GM21786 (cell line): ENCODE data around the gene RRAGD.
"Not testable (repeated sequence)": the region's sequence is repeated elsewhere in the genome, so short reads cannot be mapped to it uniquely, and the experiment has no call there.

Source experiments
- ATAC-seq: cut with Tn5 transposase; IDR thresholded peaks from one replicate; pipeline ENCODE4 v1.9.1; 2021; ENCODE audit not compliant: unreplicated experiment

RRAGD gene

DNA sequence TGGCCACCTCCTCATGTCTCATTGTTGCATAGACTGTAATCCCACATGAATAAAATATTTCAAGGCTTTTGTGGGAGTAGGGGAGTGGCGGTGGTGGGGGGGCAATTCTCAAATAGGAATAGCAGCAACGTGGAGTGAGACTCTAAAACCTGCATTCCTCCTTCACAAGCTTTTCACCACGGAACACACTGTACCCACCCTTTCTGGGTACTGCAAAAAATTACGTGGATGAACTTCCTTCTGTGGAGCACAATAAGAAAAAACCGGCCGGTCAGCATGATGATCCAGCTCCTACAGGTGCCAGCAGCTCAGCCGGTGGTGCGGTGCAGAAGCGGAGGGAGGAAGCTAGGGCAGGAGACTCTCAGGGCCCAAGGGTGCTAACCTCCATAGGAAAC, 930 bp upstream of the RRAGD start:
- no peak for ATAC-seq

GRCh38 chr6:89411145-89412070, 665 bp downstream of the RRAGD start:
- peak; percentile 49 for ATAC-seq

DNA sequence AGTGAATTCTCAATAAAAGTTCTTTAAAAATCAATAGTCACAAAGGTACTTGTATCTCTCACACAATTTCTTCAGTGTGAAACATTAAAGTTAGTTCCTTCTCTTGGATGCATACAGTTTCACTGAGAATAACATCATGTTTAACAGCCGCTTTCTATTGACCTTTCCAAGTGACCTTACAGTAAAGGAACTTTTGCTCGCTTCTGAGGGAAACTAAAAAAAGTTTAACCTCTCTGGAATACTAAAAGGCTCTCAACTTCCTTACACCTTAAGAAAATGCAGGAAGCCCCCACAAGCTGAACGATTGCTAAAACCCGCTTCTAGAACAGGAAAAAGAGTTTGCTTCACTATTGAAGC, 1.3 kb downstream of the RRAGD start:
- no peak for ATAC-seq

DNA sequence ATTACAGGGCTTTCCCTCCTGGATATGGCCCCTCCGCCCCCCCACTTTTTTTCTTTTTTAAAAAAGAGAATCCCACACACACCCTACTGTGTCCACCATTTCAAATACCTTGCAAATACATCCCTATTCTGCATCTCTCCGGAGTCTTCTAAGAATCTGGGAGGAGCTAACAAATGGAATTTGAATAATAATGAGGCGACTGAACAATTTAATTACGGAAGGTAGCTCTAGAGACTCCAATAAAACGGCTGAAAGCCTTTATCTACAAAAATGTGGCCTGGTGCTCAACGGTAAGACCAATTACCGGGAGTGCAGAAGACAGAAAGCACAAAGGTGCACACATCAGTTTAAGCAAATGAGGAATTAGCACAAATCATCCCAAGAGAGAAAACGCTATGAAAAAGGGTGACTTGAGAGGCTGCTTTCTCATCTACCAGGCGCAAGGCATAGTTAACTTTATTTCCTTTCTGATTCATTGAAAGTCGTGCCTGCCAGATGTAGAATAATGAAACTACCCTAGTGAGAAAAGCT, 1.8 kb downstream of the RRAGD start:
- ATAC-seq: no peak

GRCh38 chr6:89409461-89410035, 2.5 kb downstream of the RRAGD start:
- no peak for ATAC-seq

DNA sequence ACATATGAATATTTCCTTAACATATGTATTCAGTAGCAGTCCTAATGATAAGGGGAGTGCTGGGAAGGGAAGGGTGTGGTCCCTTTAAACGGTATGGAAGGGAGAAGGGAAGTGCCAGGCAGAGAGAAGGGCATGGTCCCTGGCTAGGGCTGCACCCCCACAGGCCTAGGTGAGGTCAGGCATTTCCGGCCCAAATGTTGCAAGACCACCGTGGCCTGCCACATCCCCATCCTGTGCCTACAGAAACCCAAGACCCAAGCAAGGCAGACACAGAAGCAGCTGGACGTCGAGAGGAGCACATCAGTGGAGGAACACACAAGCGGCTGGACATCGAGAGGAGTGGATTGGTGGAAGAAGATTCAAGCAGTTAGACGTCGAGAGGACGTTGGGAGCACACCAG, 5.9 kb downstream of the RRAGD start:
- ATAC-seq: no peak

DNA sequence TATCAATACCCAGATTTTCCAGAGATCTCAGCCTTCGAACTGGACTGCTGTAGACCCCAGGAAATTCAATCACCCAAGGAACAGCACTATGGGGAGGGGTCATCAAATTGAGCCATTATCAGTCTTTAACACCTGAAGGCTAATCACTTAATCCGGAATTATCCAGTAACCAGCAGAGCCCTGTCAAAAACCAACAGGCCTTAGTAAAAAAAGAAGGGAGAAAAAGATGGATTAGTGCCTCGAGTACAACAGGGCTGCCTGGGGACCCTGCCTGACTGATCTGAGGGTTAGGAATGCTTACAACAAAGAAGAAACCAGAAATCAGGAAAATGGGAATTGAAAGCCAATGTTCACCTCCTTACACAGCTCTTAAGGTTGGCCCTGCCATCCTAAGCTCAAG, 7.6 kb downstream of the RRAGD start:
- ATAC-seq: no peak

DNA sequence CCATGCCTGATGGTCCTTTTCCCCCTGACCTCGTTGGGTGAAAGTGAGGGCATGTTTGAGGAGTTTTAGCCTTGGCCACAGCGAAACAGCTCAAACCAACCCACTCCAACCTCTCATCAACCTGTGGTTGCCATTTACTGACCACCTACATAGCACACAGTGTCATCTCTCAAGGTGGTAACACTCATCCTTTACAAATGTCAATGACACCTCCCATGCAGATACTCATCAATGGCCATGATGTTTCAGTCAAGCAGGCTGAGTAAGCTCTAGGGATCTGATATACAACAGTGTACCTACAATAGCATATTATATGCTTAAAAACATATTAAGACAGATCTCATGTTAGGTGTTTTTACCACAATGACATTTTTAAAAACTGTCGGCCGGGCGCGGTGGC, 9.3 kb downstream of the RRAGD start:
- ATAC-seq: no peak

GRCh38 chr6:89400912-89401399, 11.1 kb downstream of the RRAGD start:
- no peak for ATAC-seq

- no peak for ATAC-seq
Measured at GRCh38 chr6:89400050-89400449, 12.0 kb downstream of the RRAGD start.

DNA sequence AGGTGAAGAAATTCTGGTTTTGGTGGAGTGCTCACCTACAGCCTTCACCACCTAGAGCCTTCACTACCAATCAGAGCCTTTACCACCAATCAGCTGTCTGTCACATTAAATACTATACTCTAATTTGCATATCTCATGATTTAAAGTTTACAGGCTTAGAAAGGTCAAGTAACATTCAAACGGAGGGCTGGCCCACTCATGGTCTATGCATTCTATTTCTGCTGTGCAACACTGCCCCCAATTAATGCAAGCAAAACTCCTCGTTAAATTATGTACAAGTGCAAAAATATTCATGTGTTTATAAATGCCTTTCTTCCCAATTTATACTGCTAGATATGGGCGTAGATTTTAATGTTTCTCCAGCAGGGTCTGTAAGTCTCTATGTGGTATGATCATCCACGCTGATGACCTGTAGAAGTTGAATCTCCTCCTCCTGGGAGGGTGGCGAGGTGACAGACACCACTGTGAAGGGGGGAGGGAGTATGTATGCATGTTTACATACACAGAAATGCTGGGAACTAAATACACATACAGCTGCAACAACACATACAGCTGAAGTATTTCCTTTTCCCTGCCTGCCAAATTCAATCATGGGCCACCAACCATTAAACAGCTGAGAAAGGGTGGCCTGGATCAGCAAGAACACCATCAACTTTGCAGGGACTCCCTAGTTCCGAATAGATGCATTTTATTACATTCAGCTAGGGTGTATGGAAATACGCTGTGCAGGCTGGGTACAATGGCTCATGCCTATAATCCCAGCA, 13.1 kb downstream of the RRAGD start:
- ATAC-seq: no peak

DNA sequence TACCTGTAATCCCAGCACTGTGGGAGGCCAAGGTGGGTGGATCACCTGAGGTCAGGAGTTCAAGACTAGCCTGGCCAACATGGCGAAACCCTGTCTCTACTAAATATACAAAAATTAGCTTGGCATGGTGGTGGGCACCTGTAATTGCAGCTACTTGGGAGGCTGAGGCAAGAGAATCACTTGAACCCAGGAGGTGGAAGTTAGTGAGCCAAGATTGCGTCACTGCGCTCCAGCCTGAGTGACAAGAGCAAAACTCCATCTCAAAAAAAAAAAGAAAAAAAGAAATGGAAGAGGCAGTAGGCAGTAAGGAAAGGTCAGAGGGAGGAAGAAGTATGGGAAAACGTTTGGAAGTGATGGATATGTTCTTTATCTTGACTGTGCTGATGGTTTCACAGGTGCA, 14.2 kb downstream of the RRAGD start:
- not testable (repeated sequence) for ATAC-seq

DNA sequence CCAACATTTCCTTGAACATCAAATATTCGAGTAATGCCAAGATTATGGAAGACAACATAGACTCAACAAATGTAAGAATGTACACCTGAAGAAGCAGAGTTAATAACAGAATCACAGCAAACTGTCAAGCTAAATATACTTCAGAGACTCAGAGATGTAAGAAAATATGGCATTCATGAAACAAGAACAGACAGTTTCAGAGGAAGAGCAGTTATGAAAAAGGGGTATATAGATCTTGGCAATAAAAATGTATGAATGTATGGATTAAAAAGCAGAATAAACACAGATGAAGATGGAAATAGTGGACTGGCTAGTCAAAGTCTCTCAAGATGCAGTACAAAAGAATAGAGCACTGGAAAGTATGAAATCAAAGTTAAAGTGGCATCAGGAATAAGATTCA, 18.4 kb downstream of the RRAGD start:
- ATAC-seq: no peak

GRCh38 chr6:89392823-89393222, 19.2 kb downstream of the RRAGD start:
- ATAC-seq: no peak

DNA sequence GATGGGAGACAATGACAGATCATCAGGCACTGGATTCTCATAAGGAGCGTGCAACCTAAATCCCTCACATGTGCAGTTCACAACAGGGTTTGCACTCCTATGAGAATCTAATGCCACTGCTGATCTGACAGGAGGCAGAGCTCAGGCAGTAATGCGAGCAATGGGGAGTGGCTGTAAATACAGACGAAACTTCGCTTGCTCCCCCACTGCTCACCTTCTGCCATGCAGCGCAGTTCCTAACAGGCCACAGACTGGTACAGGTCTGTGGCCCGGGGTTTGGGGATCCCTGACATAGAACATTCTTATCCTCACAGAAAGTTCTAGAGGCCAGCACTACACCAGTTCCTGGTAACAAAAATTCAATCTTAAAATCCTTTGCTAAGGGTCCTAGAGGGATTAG, 23.2 kb downstream of the RRAGD start:
- ATAC-seq: no peak

DNA sequence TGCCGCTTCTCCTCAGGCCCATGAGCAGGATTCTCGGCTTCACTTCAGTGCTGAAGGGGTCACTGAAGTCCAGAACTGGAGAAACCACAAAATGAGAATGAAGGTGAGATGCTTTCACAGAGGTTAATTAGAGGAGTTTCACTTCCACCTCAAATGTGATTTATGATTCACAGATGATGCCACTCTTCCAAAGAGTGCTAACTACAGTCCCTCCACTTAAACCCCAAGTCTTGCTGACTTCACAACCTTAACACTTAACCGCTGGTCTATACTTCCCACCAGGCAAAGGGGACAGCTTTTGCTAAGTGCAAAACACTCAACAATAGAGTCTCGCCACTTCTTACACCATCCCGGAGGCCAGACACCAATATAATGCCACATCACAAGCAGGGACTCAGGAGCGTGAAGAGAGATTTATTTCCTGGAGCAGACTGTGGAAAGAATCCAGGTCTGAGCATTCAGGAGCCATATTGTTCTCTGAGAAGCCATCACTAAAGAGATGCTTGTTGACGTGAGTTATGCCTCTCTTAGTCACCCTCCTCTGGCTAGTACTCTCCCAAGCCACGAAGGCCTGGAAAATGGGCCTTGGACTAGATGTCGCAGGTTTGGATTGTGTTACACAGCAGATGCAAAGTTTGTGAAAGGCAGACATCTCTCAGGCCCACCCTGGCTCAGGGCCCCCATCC, 24.4 kb downstream of the RRAGD start:
- ATAC-seq: peak; percentile 95

DNA sequence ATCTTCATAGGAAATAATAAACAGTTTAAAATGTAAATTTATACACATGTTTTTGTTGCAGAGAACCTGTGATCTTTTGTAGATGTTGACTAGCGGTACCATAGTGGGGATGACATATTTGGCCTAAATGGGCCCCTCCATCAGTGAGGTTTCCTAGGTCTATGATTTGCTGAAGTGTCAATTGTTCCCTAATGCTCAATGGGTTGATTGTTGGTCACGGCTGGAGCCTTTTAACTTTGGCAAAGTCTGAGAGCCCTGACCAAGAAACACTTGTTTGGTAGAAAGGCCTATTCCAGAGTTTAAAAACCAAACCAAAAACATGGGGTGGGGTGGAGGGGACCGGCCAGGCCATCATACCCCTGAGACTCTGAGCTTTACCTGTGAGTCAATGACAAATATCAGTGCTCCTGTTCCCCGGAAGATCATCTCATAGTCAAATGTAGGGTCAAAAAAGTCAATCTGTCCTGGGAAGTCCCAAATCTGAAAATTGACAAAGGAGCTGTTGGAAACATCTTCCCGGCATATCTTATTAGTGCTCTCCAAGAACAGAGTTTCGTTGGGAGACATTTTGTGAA, 25.1 kb downstream of the RRAGD start:
- peak; percentile 9 for ATAC-seq

- no peak for ATAC-seq
Measured at GRCh38 chr6:89385846-89386245, 26.2 kb downstream of the RRAGD start.

DNA sequence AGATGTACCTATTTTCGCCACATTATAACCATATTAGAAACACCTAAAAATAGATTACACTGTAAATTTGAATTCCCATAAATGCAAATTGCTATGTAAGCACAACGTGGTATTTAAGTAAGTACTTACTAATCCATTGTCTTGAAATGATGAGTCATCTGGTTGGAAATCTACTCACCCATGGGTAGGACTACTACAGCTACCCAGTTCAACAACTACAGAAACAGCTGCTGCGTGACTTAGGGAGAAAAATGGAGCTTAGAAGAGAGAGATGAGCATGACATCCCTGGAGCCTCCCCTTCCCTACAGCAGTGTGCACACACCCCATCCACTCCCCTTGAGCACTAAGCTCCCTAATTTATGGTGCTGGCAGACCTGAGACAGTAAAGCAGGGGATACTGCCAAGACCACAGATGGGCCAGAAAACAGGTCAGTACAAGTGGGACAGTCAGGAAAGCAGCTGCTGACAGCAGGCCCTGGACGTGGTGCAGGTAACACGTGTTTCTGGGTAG, 26.9 kb downstream of the RRAGD start:
- no peak for ATAC-seq

DNA sequence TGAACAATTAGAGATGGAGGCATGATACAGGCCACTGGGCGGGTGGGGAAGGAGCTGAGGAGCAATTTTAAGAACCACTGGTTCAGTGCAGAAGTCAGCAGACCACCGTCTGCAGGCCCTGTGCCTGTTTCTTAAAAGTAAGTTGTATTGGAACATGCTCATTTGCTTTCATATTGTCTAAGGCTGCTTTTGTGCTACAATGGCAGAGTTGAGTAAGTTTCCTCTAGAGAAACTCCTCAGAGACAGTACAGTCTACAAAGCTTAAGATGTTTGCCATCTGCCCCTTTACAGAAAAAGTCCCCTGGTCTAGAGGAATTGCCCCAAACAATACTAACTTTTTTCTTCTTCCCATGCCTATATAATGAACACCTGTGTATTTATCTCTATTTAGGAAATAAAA, 31.0 kb downstream of the RRAGD start:
- no peak for ATAC-seq
